Forelimb muscle (tissue), 1 donor: ENCODE data around the gene DAB1. TPM values are rescaled to one million over a fixed set of nuclear protein-coding genes. Genes with fewer than 3 reads are reported as not detected.

Source experiments
- DNase-seq: peaks from one replicate; pipeline ENCODE4 v3.0.0-alpha.2; 2013; ENCODE audit warnings: low read depth
- polyA plus RNA-seq: library from polyadenylated mRNA; unstranded; fragments of 120-200 nt; gene quantifications from one replicate; pipeline ENCODE4 v1.2.1, GENCODE V29; 2013; ENCODE audit not compliant: insufficient read length

The DAB1 gene
- polyA plus RNA-seq, 1 donor: 3.6 TPM

GRCh38 chr1:57079454-57080157, 344.3 kb downstream of the DAB1 start:
- DNase-seq: no peak

- DNase-seq: no peak
Measured at GRCh38 chr1:57072401-57073110, 351.3 kb downstream of the DAB1 start.

GRCh38 chr1:57067863-57068262, 356.0 kb downstream of the DAB1 start:
- no peak for DNase-seq

- DNase-seq: no peak
Measured at GRCh38 chr1:57066980-57067610, 356.8 kb downstream of the DAB1 start.

- no peak for DNase-seq
Measured at GRCh38 chr1:57065442-57065841, 358.4 kb downstream of the DAB1 start.

- DNase-seq: no peak
Measured at GRCh38 chr1:57064379-57065140, 359.3 kb downstream of the DAB1 start.

GRCh38 chr1:57063406-57064125, 360.3 kb downstream of the DAB1 start:
- DNase-seq: no peak

GRCh38 chr1:57061369-57061768, 362.5 kb downstream of the DAB1 start:
- DNase-seq: no peak

- DNase-seq: no peak
Measured at GRCh38 chr1:57060451-57060850, 363.4 kb downstream of the DAB1 start.

- DNase-seq: no peak
Measured at GRCh38 chr1:57058652-57059501, 365.0 kb downstream of the DAB1 start.

- DNase-seq: no peak
Measured at GRCh38 chr1:57048856-57049255, 375.0 kb downstream of the DAB1 start.

GRCh38 chr1:57046462-57046861, 377.4 kb downstream of the DAB1 start:
- DNase-seq: no peak

- DNase-seq: no peak
Measured at GRCh38 chr1:57041901-57042300, 382.0 kb downstream of the DAB1 start.

- DNase-seq: no peak
Measured at GRCh38 chr1:57040811-57041210, 383.0 kb downstream of the DAB1 start.

GRCh38 chr1:57036641-57037579, 386.9 kb downstream of the DAB1 start:
- DNase-seq: no peak

GRCh38 chr1:57034713-57035112, 389.1 kb downstream of the DAB1 start:
- DNase-seq: no peak

- no peak for DNase-seq
Measured at GRCh38 chr1:57033222-57034001, 390.4 kb downstream of the DAB1 start.

- no peak for DNase-seq
Measured at GRCh38 chr1:57026624-57027354, 397.1 kb downstream of the DAB1 start.
